Measurements from ENCODE around the gene NT5C3B.

The NT5C3B gene

GRCh38 chr17:41785091-41785858, 50.8 kb downstream of the NT5C3B start:
- no peaks in the 10 kb centered on the region for H3K27me3 ChIP-seq (ENCODE audit: control insufficient read depth, insufficient read depth, low read length)
- no peaks in the 10 kb centered on the region for H3K9me3 ChIP-seq (ENCODE audit: control insufficient read depth, low read length)
- H3K27ac ChIP-seq = peak overlapping the region; percentile 73
- no peak for TF ChIP-seq CTCF (IDR thresholded peaks at IDR 0.05)
- H3K4me1 ChIP-seq = peaks cover 13% of the 10 kb centered on the region
- peak overlapping the region; percentile 92 for H3K4me2 ChIP-seq (ENCODE audit: low read length)
- peak overlapping the region; percentile 85 for H2AFZ ChIP-seq
- H3K36me3 ChIP-seq (ENCODE audit: control insufficient read depth, insufficient read depth, low read length) = no peaks in the 10 kb centered on the region
- H3K9ac ChIP-seq = no peak overlapping the region
- H3K79me2 ChIP-seq = peaks cover 28% of the 10 kb centered on the region
- H3K4me3 ChIP-seq (ENCODE audit: low read depth, low read length) = peak overlapping the region; percentile 76

GRCh38 chr17:41784207-41784744, 51.8 kb downstream of the NT5C3B start:
- no peaks in the 10 kb centered on the region for H3K27me3 ChIP-seq (ENCODE audit: control insufficient read depth, insufficient read depth, low read length)
- H3K27ac ChIP-seq = no peak overlapping the region
- H3K4me1 ChIP-seq = peaks cover 13% of the 10 kb centered on the region
- no peak for TF ChIP-seq CTCF (IDR thresholded peaks at IDR 0.05)
- peak overlapping the region; percentile 92 for H3K4me2 ChIP-seq (ENCODE audit: low read length)
- no peaks in the 10 kb centered on the region for H3K9me3 ChIP-seq (ENCODE audit: control insufficient read depth, low read length)
- H3K36me3 ChIP-seq (ENCODE audit: control insufficient read depth, insufficient read depth, low read length) = no peaks in the 10 kb centered on the region
- H3K79me2 ChIP-seq = peaks cover 34% of the 10 kb centered on the region
- H3K4me3 ChIP-seq (ENCODE audit: low read depth, low read length) = peak overlapping the region; percentile 1
- no peak overlapping the region for H2AFZ ChIP-seq
- H3K9ac ChIP-seq = no peak overlapping the region

DNA sequence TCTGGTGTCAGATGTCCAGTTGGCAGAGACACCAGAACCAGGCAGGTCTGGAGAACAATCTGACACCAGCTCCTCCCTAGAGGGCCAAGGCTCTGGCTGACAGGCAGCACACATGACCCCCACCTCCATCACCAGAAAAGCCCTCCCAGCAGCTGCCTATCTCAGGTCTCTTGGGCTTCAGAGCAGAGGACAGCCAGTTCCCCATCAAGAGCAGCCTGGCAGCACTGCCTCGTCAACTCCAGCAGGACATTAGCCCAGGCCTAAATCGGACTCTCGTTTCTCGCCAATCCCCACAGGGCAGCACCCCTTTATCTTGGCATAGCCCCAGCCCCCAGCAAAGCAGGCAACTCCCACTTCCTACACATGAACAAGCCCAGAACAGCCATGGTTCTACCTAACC, 53.9 kb downstream of the NT5C3B start:
- no peaks in the 10 kb centered on the region for H3K36me3 ChIP-seq (ENCODE audit: control insufficient read depth, insufficient read depth, low read length)
- H3K27ac ChIP-seq = peak overlapping the region; percentile 22
- no peak overlapping the region for H3K9ac ChIP-seq
- TF ChIP-seq CTCF (IDR thresholded peaks at IDR 0.05) = no peak
- no peak overlapping the region for H3K4me3 ChIP-seq (ENCODE audit: low read depth, low read length)
- no peak overlapping the region for H3K4me2 ChIP-seq (ENCODE audit: low read length)
- H3K27me3 ChIP-seq (ENCODE audit: control insufficient read depth, insufficient read depth, low read length) = no peaks in the 10 kb centered on the region
- peaks cover 14% of the 10 kb centered on the region for H3K4me1 ChIP-seq
- H3K79me2 ChIP-seq = peaks cover 34% of the 10 kb centered on the region
- H2AFZ ChIP-seq = no peak overlapping the region
- no peaks in the 10 kb centered on the region for H3K9me3 ChIP-seq (ENCODE audit: control insufficient read depth, low read length)

DNA sequence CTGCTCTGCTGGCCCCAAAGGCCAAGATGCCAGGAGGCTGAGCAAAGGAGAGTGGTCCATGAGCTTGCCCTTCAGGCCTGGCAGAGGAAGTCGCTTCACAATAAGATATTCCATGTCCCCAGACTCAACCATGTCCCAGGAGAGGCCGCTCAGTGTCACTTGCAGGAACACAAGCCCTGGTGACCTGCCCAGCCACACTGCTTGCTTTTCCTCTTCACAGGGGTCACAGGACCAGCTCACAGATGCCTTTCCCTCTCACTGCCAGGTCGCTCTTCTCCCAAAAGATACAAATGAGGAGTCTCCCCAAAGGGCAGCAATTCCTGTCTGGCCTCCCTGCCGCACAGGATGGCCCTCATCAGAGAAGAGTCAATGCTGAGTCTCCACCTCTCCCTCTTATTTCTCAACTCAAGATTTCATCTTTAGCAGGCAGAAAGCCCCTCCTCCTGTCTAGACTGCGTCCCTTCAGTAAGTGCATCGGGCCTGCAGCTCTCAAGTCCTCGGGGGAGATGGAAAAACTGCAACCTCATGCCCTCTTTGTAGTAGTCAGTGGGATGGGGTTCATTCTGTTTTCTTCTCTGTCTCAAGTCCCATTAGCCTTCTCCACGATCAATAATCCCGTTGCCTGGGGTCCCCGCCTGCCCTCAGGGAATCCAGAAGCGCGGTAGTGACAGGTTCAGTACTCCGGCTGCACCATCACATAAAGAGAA, 54.5 kb downstream of the NT5C3B start:
- H2AFZ ChIP-seq = no peak overlapping the region
- H3K4me3 ChIP-seq (ENCODE audit: low read depth, low read length) = no peak overlapping the region
- no peak for TF ChIP-seq CTCF (IDR thresholded peaks at IDR 0.05)
- H3K27ac ChIP-seq = peak overlapping the region; percentile 22
- H3K9me3 ChIP-seq (ENCODE audit: control insufficient read depth, low read length) = no peaks in the 10 kb centered on the region
- no peaks in the 10 kb centered on the region for H3K36me3 ChIP-seq (ENCODE audit: control insufficient read depth, insufficient read depth, low read length)
- peaks cover 12% of the 10 kb centered on the region for H3K4me1 ChIP-seq
- no peak overlapping the region for H3K9ac ChIP-seq
- H3K79me2 ChIP-seq = peaks cover 35% of the 10 kb centered on the region
- H3K27me3 ChIP-seq (ENCODE audit: control insufficient read depth, insufficient read depth, low read length) = no peaks in the 10 kb centered on the region
- no peak overlapping the region for H3K4me2 ChIP-seq (ENCODE audit: low read length)

All from parathyroid adenoma (tissue), 2 donors.